GM20000 (cell line): Measurements from ENCODE around the gene NDUFAF5.
"Not testable (repeated sequence)": the region's sequence is repeated elsewhere in the genome, so short reads cannot be mapped to it uniquely, and the experiment has no call there.

Experiments used
- DNase-seq: peaks from one replicate; pipeline ENCODE4 v3.0.0; 2012; ENCODE audit warnings: low spot score
- TF ChIP-seq, protein P1 (sequence below): IDR thresholded peaks from 2 replicates; pipeline ENCODE4 v1.5.1; 2012; ENCODE audit warnings: mild to moderate bottlenecking, control low read depth; ENCODE audit errors: extremely low read depth, missing control alignments

Gene NDUFAF5, protein sequence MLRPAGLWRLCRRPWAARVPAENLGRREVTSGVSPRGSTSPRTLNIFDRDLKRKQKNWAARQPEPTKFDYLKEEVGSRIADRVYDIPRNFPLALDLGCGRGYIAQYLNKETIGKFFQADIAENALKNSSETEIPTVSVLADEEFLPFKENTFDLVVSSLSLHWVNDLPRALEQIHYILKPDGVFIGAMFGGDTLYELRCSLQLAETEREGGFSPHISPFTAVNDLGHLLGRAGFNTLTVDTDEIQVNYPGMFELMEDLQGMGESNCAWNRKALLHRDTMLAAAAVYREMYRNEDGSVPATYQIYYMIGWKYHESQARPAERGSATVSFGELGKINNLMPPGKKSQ

DNA sequence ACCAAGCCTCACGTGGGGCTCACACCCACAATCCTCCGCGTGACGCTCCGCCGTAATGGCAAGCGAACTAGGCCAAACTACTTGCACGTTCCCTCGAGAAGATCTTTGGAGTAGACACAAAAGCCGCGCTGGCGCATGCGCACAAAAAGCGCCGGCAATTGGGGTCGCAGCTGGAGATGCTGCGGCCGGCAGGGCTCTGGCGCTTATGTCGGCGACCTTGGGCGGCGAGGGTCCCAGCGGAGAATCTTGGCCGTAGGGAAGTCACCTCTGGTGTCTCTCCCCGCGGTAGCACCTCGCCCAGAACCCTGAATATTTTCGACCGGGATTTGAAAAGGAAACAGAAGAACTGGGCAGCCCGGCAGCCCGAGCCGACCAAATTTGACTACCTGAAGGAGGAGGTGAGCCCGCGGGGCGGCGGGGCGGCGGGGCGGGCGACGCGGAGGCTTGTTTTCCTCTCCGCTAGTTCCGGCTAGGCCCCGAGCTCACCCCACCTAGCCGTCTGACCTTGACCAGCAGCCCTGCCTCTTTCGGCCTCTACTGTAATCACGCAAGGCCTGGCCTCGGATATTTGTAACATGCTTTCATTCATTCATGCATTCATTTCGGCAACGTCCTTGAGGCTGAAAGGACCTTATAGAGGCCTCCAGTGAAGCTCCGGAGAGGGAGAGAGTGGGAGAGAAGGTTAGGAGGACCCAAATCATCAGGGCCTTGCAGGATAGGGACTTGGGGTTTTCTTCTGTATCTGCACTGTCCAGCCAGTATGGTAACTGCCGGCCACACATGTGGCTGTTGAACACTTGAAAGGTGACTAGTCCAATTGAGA, at the start of gene NDUFAF5, which contains the start of gene ESF1:
TSS of gene NDUFAF5 (plus strand) at position 136 of the 823 bp plus-strand sequence. CDS start at position 177, 41 bp downstream.
TSS of gene ESF1 (minus strand) at position 27 of the 823 bp plus-strand sequence. CDS start 1,779 bp downstream, outside the sequence.
- TF ChIP-seq, protein P1, sequence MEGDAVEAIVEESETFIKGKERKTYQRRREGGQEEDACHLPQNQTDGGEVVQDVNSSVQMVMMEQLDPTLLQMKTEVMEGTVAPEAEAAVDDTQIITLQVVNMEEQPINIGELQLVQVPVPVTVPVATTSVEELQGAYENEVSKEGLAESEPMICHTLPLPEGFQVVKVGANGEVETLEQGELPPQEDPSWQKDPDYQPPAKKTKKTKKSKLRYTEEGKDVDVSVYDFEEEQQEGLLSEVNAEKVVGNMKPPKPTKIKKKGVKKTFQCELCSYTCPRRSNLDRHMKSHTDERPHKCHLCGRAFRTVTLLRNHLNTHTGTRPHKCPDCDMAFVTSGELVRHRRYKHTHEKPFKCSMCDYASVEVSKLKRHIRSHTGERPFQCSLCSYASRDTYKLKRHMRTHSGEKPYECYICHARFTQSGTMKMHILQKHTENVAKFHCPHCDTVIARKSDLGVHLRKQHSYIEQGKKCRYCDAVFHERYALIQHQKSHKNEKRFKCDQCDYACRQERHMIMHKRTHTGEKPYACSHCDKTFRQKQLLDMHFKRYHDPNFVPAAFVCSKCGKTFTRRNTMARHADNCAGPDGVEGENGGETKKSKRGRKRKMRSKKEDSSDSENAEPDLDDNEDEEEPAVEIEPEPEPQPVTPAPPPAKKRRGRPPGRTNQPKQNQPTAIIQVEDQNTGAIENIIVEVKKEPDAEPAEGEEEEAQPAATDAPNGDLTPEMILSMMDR: no peak
- peak; percentile 88 for DNase-seq

DNA sequence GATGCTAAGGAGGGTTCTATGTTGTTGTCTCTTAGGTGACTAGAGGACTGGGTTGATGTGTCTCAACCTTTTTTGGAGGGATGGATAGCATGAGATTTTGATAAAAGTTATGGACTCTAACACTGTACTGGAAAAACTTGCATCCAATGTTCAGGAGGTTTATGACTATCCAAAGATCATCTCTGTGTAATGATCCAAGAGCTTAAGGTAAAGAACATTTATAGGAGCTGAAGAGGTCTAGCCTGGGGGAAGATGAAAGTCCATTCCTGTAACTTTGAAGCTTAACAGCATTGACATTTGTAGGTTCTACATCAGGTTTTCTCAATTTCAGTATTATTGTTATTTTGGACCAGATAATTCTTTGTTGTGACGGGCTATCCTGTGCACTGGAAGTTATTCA, 49.0 kb upstream of the NDUFAF5 start:
- DNase-seq: no peak

DNA sequence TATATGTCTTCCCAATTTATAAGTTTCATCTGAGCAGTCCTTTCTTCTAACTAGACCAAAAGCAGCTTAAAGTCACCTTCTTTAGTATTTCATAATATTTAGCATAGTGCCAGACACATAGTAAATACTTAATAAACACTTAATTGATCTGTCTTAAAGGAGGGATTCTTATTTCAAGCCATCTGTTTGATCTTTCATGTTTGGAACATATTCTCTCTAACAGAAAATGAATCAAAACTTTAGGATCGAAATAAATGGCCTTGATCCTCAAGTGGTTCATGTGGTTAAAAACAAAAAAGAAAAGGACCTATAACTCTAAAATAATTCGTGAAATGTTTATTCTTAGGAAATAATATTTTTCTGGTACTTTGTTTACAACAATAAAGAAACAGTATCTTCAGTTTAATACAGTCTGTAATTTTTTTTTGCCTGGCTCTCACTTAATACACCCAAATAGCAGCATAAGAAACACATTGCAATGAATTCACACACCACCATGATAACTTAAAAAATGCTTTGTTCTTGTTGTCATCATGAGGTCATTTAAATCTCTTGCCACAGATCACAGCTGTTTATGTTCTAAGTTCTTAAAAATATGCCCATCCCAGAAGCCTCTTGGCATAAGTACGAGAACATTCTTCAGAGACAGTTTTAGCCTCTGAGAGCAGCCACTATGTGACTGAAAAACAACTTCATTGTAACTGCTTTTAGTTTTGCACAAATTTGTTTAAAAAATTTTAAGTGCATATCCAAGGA, 48.2 kb upstream of the NDUFAF5 start:
- DNase-seq: no peak
- TF ChIP-seq, protein P1: no peak

More for the DNA sequence above, 49.0 kb upstream of the NDUFAF5 start:
- TF ChIP-seq, protein P1: no peak

DNA sequence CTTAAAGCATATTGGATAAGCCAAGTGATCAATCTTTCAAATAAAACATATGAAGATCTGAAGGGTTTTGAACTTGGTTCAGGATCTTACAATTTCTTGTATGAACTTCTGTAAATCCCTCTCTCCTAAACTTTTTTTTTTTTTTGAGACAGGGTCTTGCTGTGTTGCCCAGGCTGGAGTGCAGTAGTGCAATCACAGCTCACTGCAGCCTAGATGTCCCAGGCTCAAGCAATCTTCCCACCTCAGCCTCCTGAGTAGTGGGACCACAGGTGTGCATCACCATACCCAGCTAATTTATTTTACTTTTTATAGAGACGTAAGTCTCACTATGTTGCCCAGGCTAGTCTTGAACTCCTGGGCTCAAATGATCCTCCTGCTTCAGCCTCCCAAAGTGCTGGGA, 46.6 kb upstream of the NDUFAF5 start:
- not testable (repeated sequence) for DNase-seq

DNA sequence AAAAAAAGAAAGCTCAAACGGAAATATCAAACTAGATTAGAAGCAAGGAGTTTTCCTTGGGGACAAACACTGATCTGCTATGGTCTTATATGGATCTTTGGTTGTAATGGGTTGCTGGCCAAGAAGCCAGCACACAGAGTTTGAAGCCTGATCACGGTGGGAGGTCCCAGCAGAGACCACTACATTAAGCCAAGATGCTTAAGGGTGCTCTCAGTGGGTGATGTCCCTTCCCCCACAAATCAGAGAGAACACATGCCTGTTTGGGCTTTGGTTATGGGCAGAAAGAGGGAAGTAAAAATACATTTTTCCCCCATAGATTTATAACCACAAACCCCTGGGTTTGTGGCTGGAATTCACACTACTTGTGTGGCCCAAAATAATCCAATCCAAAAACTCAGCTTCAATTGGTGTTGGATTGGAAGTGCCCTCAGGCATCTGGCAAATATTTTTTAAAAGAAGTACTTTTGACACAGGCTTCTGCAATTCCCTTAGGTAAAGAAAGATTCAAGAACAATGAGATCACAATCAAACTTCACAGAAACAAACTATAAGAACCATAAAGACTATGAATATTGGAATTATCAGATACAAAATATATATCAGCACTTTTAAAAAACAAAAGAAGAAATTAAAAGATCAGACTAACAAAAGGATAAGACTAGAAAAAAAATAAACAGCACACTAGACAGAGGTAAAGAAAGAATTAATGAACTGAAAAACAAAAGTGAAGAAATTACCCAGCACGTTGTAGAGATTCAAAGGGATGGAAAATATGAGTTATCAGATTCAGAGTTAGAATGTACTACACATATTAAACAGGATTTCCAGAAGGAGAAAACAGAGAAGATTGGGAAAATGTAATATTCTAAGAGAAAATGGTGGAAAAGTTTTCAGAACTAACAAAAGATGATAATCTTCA, 44.8 kb upstream of the NDUFAF5 start:
- no peak for DNase-seq
- TF ChIP-seq, protein P1: no peak

DNA sequence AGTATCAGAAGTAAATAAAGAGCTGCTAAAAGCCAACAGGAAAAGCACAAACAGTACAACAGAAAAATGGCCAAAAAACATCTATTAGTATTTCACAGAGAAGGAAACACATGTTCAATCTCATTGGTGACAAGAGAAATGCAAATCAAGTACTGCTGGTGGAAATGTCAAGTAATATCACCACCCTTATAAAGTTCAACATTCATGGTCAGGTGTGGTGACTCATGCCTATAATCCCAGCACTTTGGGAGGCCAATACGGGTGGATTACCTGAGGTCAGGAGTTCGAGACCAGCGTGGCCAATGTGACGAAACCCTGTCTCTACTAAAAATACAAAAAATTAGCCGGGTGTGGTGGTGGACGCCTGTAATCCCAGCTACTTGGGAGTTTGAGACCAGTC, 42.9 kb upstream of the NDUFAF5 start:
- TF ChIP-seq, protein P1: no peak

DNA sequence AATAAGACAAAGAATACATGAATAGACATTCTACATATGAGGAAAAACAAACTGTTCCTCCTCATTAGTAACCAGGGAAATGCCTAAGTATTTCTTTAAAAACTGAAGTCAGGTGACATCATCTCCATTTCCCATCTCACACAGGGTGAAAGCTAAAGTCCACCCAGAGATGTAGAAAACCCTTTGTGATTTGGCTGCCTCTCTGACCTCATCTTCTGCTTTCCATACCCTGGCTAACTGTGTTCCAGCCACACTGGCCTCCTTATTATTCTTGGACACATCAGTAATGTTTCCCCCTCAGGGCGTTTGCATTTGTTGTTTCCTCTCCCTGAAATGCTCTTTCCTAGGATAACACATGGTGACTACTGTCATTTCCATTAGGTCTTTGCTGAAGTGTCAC, 40.5 kb upstream of the NDUFAF5 start:
- no peak for DNase-seq
- TF ChIP-seq, protein P1: no peak

More for the DNA sequence above, 42.9 kb upstream of the NDUFAF5 start:
- DNase-seq: no peak
